GM12878 (cell line): ENCODE results near the gene JAG1. TPM values are rescaled to one million over a fixed set of nuclear protein-coding genes. Genes with fewer than 3 reads are reported as not detected.
A peak's percentile ranks its signal among the peaks of the same experiment; 100 is the strongest.

Experiments used
- ATAC-seq: fragments of 200-7000 bp; cut with Tn5 transposase; 3 replicates; pipeline ENCODE4 v1.9.1; 2020; ENCODE audit warnings: mild to moderate bottlenecking, moderate library complexity
- BruUV-seq: library from RNA; stranded (reverse); fragments of 400-500 nt; replicated peaks from 2 replicates; lab custom pipeline; 2021; lab: Mats Ljungman, UMichigan
- CTCF ChIA-PET: fragments of 300-600 bp; sonication (Branson Sonifier 250); formaldehyde crosslinking; extraction: SDS; loops from one replicate; lab custom pipeline; 2021; ENCODE audit warnings: inconsistent platforms; lab: Yijun Ruan, JAX
- POLR2A ChIA-PET: fragments of 350-600 bp; formaldehyde crosslinking; extraction: SDS; loops from one replicate; lab custom pipeline; 2021; ENCODE audit warnings: inconsistent platforms; lab: Charles Lee
- RAD21 ChIA-PET: fragments of 300-600 bp; sonication (Branson Sonifier 250); formaldehyde crosslinking; loops from one replicate; lab custom pipeline; 2023; ENCODE audit warnings: antibody characterized with exemption; ENCODE audit not compliant: unreplicated experiment; lab: Charles Lee
- SMC1A ChIA-PET: fragments of 300-600 bp; sonication (Branson Sonifier 250); formaldehyde crosslinking; loops from one replicate; lab custom pipeline; 2023; ENCODE audit not compliant: unreplicated experiment, uncharacterized antibody; lab: Charles Lee
- DNase-seq: peaks from one replicate; pipeline ENCODE4 v3.0.0-alpha.2; 2011; ENCODE audit warnings: low read depth, low spot score
- FAIRE-seq: peaks from 3 replicates; lab custom pipeline; 2011; peaks lifted over from hg19 to GRCh38; lab: Jason Lieb, UNC
- H2AFZ ChIP-seq: 2 replicates; pipeline ENCODE4 v1.6.0; 2011; ENCODE audit warnings: low read depth, low read length, control low read depth; ENCODE audit not compliant: control insufficient read depth
- H3K27ac ChIP-seq: 2 replicates; pipeline ENCODE4 v1.5.1; 2011; ENCODE audit warnings: control low read depth; ENCODE audit not compliant: control insufficient read depth, insufficient read depth
- H3K27me3 ChIP-seq, 2 experiments: replicated peaks in 1 of 2; 2 replicates each; pipeline versions ENCODE4 v1.6.0 to v1.6.1; 2011; ENCODE audit warnings: low read length in 1 of 2; ENCODE audit not compliant: control insufficient read depth in 2 of 2, insufficient read depth in 2 of 2
- H3K36me3 ChIP-seq, 2 experiments: 2 replicates each; pipeline ENCODE4 v1.5.1; 2011; ENCODE audit warnings: low read length in 1 of 2; ENCODE audit not compliant: control insufficient read depth in 2 of 2, insufficient read depth in 2 of 2
- H3K4me1 ChIP-seq: 2 replicates; pipeline ENCODE4 v1.6.1; 2011; ENCODE audit warnings: mild to moderate bottlenecking, low read length, moderate library complexity, mixed read lengths; ENCODE audit not compliant: control insufficient read depth, insufficient read depth
- H3K4me2 ChIP-seq: 2 replicates; pipeline ENCODE4 v1.6.0; 2011; ENCODE audit warnings: control low read depth; ENCODE audit not compliant: control insufficient read depth, insufficient read depth
- H3K4me3 ChIP-seq: fragments of 200-600 bp; sonication (generic); 2 replicates; pipeline ENCODE4 v1.5.1; 2016
- H3K79me2 ChIP-seq: 2 replicates; pipeline ENCODE4 v1.6.0; 2011; ENCODE audit warnings: low read length; ENCODE audit not compliant: control insufficient read depth, insufficient read depth
- H3K9ac ChIP-seq: 2 replicates; pipeline ENCODE4 v1.8.0; 2011; ENCODE audit warnings: low read length, control low read depth, mixed read lengths; ENCODE audit not compliant: control insufficient read depth, insufficient read depth
- H3K9me3 ChIP-seq: replicated peaks from 3 replicates; pipeline ENCODE4 v1.5.1; 2011; ENCODE audit warnings: mild to moderate bottlenecking, low read length; ENCODE audit not compliant: control insufficient read depth, insufficient read depth
- H4K20me1 ChIP-seq: 2 replicates; pipeline ENCODE4 v1.6.0; 2011; ENCODE audit not compliant: control insufficient read depth, insufficient read depth
- BHLHE40 ChIP-seq, 2 experiments: fragments of 450-650 bp in 1 of 2; IDR thresholded peaks; 2 replicates each; pipeline ENCODE4 v1.6.1; 2011 to 2017; ENCODE audit warnings: low read depth in 2 of 2, borderline replicate concordance in 1 of 2, improper control_type of control experiment in 1 of 2, low read length in 1 of 2, mild to moderate bottlenecking in 1 of 2
- IKZF2 ChIP-seq, 2 experiments: fragments of 450-650 bp; IDR thresholded peaks; 2 replicates each; pipeline ENCODE4 v1.6.1; 2017; ENCODE audit warnings: mild to moderate bottlenecking in 2 of 2, moderate library complexity in 2 of 2
- RB1 ChIP-seq: fragments of 450-650 bp; formaldehyde crosslinking; IDR thresholded peaks from 2 replicates; pipeline ENCODE4 v1.6.1; 2017; ENCODE audit warnings: mild to moderate bottlenecking, borderline replicate concordance
- ZNF207 ChIP-seq: fragments of 450-650 bp; IDR thresholded peaks from 2 replicates; pipeline ENCODE4 v1.6.1; 2014; ENCODE audit warnings: antibody characterized with exemption, mild to moderate bottlenecking, borderline replicate concordance
- WGBS: methylation state at CpG from one replicate; pipeline ENCODE4 v1.1.6; 2016; ENCODE audit warnings: low lambda C conversion rate; ENCODE audit not compliant: insufficient replicate concordance, insufficient coverage; ENCODE audit errors: missing lambda C conversion rate; 5-methylcytosine and 5-hydroxymethylcytosine counted together
- in situ Hi-C: fragments of 300-500 bp; cut with MboI; formaldehyde crosslinking; loops from 9 replicates; pipeline ENCODE4 v1.14.3; 2018; ENCODE audit warnings: mixed read lengths
- intact Hi-C: fragments of 100-400 bp; cut with micrococcal nuclease; formaldehyde crosslinking; loops from one replicate; pipeline ENCODE4 v1.14.2; 2022; ENCODE audit not compliant: unreplicated experiment
- polyA plus RNA-seq, 11 experiments: library from polyadenylated mRNA; depleted of rRNA in 4 of 11; unstranded in 6 of 11; stranded (reverse) in 5 of 11; fragments of >200 nt; fragmentation: Nextera tagmentation in 4 of 11; fragmentation: Illumina TruSeq in 1 of 11; extraction: Ambion mirVana in 4 of 11; extraction: Trizol in 1 of 11; gene quantifications; 1 replicate in 1 of 11; 2 replicates in 10 of 11; pipeline versions ENCODE4 v1.2.1 to v1.2.3, GENCODE V29; 2011 to 2016; ENCODE audit warnings: inconsistent platforms in 2 of 11, missing spikeins in 2 of 11, low read depth in 1 of 11
- total RNA-seq, 4 experiments: library from RNA; depleted of rRNA in 3 of 4; stranded (reverse); fragments of >200 nt in 3 of 4; fragmentation: Illumina TruSeq in 1 of 4; extraction: Trizol in 1 of 4; gene quantifications; 2 replicates each; pipeline versions ENCODE4 v1.2.1 to v1.2.3, GENCODE V29; 2013 to 2021
- TF ChIP-seq, protein P1 (sequence below): fragments of 450-650 bp; formaldehyde crosslinking; IDR thresholded peaks from 2 replicates; pipeline ENCODE4 v1.4.0; 2020; ENCODE audit warnings: mild to moderate bottlenecking, moderate library complexity
- TF ChIP-seq, protein P2 (sequence below): fragments of 150-350 bp; IDR thresholded peaks from 2 replicates; pipeline ENCODE4 v1.6.1; 2016; ENCODE audit warnings: low read depth, low read length

The JAG1 gene
- total and polyA plus RNA-seq, 10 of the 15 experiments (the other 5 are each of a cell fraction or from before 2014, with no cell fraction given) = 0.66 to 6.9 (median 1.8) TPM

DNA sequence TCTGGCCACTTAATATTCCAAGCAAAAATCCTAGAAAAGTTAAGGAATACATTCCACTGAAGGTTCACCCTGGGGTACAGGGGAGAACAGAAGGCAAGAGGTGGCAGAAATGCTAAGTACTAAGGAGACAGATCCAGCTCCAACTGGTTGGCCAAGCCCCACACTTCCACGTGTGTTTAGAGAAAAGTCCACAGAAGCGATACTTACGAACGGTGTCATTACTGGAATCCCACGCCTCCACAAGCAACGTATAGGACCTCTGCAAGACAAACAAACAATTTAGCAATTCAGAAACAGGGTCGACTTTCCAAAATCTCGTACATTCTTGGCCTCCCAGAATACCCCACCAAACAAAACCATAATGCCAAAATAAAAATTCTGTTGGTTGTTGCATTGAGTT, 10.0 kb downstream of the JAG1 start (continued):
- TF ChIP-seq, protein P1, sequence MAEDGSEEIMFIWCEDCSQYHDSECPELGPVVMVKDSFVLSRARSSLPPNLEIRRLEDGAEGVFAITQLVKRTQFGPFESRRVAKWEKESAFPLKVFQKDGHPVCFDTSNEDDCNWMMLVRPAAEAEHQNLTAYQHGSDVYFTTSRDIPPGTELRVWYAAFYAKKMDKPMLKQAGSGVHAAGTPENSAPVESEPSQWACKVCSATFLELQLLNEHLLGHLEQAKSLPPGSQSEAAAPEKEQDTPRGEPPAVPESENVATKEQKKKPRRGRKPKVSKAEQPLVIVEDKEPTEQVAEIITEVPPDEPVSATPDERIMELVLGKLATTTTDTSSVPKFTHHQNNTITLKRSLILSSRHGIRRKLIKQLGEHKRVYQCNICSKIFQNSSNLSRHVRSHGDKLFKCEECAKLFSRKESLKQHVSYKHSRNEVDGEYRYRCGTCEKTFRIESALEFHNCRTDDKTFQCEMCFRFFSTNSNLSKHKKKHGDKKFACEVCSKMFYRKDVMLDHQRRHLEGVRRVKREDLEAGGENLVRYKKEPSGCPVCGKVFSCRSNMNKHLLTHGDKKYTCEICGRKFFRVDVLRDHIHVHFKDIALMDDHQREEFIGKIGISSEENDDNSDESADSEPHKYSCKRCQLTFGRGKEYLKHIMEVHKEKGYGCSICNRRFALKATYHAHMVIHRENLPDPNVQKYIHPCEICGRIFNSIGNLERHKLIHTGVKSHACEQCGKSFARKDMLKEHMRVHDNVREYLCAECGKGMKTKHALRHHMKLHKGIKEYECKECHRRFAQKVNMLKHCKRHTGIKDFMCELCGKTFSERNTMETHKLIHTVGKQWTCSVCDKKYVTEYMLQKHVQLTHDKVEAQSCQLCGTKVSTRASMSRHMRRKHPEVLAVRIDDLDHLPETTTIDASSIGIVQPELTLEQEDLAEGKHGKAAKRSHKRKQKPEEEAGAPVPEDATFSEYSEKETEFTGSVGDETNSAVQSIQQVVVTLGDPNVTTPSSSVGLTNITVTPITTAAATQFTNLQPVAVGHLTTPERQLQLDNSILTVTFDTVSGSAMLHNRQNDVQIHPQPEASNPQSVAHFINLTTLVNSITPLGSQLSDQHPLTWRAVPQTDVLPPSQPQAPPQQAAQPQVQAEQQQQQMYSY (CRISPR knock-in tag) = no peak
- TF ChIP-seq RB1 (no peak), ZNF207 (no peak)
- TF ChIP-seq, all 136 proteins: peak for 0

DNA sequence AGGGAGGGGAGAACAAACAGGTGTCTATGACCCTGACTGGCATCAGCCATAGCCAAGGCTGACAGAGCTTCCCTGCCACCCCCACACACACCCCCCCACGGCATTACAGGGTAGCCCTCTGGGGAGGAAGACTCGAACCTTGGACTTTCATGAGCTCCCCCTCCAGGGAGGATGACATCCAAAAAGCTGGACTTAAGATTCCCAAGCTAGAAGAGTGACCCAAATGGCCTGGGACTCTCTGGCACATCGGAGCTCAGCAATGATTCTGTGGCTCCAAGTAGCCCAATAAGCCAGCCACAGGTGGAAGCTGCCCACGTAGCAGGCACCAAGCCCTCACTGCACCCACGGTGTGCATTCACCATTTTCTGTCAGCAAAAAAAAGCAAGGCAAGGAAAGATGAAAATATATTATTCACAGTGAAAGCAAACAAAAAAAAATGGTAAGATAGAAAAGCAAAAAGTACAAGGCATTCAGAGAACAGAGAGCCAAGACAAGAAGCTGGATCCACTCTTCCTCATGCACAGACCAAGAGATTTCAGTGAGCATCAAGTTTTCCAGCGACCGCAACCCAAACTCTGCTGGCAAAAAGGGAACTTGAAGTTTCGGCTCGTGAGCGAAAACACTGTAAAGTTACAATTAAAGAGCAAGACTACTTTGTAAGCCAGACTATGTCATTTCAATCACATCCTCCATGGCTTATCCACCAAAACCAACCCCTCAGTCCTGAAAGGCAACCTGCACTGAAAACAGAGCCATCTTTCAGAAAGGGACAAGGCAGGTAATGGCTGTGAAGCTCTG, 10.9 kb downstream of the JAG1 start:
- in situ Hi-C loops = no loop called here
- CTCF ChIA-PET = no interaction called here
- SMC1A ChIA-PET = interaction anchor here (1.2 to 1.6 kb wide), 2 partner anchors 10 to 13 kb away, joined by 3 to 4 read pairs; no protein-coding TSS in a partner anchor

More for the DNA sequence above, 10.9 kb downstream of the JAG1 start:
- Histone ChIP-seq H3K27me3 (no peaks in the 10 kb centered on the region), H4K20me1 (peaks cover 2% of the 10 kb centered on the region), H3K4me2 (no peak overlapping the region), H2AFZ (no peak overlapping the region), H3K4me1 (0 out of 2 replicates have a peak, but pooled peaks cover 3% of the 10 kb centered on the region), H3K79me2 (no peaks in the 10 kb centered on the region), H3K9me3 (no peaks in the 10 kb centered on the region), H3K9ac (no peak overlapping the region), H3K4me3 (no peak overlapping the region), H3K36me3 (peaks cover 0 to 2% of the 10 kb centered on the region in 2 experiments; a peak in 3 of 4 replicates), H3K27ac (no peak overlapping the region)
- ChIA-PET RAD21 (interaction anchor here (1.5 kb wide), 1 partner anchor 8 kb away, joined by 4 read pairs; no protein-coding TSS in a partner anchor), POLR2A (no interaction called here)
- ATAC-seq (no peak), FAIRE-seq (no peak), DNase-seq (no peak)
- no TSS peak for BruUV-seq
- WGBS = 49% methylated on average over 10 of the region's 10 CpGs
- intact Hi-C loops = no loop called here
- TF ChIP-seq, protein P2, sequence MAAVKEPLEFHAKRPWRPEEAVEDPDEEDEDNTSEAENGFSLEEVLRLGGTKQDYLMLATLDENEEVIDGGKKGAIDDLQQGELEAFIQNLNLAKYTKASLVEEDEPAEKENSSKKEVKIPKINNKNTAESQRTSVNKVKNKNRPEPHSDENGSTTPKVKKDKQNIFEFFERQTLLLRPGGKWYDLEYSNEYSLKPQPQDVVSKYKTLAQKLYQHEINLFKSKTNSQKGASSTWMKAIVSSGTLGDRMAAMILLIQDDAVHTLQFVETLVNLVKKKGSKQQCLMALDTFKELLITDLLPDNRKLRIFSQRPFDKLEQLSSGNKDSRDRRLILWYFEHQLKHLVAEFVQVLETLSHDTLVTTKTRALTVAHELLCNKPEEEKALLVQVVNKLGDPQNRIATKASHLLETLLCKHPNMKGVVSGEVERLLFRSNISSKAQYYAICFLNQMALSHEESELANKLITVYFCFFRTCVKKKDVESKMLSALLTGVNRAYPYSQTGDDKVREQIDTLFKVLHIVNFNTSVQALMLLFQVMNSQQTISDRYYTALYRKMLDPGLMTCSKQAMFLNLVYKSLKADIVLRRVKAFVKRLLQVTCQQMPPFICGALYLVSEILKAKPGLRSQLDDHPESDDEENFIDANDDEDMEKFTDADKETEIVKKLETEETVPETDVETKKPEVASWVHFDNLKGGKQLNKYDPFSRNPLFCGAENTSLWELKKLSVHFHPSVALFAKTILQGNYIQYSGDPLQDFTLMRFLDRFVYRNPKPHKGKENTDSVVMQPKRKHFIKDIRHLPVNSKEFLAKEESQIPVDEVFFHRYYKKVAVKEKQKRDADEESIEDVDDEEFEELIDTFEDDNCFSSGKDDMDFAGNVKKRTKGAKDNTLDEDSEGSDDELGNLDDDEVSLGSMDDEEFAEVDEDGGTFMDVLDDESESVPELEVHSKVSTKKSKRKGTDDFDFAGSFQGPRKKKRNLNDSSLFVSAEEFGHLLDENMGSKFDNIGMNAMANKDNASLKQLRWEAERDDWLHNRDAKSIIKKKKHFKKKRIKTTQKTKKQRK = no peak
- TF ChIP-seq BHLHE40 (IDR thresholded peaks at IDR 0.05; ENCODE audit: borderline replicate concordance in 1 of 2, low read depth in 2 of 2, low read length in 1 of 2) (peak; percentile 25 to 33; a peak in 1 of 4 replicates), IKZF2 (IDR thresholded peaks at IDR 0.05) (peak in 1 of 2 experiments; percentile 18; a peak in 1 of 4 replicates)
